HG03378 (cell line): ENCODE results near the gene ZNF732.
"Not testable (repeated sequence)": the region's sequence is repeated elsewhere in the genome, so short reads cannot be mapped to it uniquely, and the experiment has no call there.

ENCODE experiments used
- ATAC-seq: cut with Tn5 transposase; IDR thresholded peaks from one replicate; pipeline ENCODE4 v1.9.1; 2021; ENCODE audit warnings: mild to moderate bottlenecking, moderate library complexity; ENCODE audit not compliant: unreplicated experiment

ZNF732 gene

DNA sequence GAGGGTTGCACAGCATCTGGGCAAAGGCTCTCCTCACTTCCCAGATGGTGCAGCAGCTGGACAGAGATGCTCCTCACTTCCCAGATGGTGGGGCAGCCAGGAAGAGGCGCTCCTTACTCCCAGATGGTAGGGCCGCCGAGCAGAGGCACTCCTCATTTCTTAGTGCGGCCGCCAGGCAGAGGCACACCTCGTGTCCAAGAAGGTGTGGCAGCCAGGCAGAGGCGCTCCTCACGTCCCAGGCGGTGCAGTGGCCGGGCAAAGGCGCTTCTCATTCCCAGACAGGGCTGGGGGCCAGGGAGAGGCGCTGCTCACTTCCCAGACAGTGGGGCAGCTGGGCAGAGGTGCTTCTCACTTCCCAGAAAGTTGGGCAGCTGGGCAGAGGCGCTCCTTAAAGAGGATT is 48.8 kb downstream of the ZNF732 start:
- no peak for ATAC-seq

DNA sequence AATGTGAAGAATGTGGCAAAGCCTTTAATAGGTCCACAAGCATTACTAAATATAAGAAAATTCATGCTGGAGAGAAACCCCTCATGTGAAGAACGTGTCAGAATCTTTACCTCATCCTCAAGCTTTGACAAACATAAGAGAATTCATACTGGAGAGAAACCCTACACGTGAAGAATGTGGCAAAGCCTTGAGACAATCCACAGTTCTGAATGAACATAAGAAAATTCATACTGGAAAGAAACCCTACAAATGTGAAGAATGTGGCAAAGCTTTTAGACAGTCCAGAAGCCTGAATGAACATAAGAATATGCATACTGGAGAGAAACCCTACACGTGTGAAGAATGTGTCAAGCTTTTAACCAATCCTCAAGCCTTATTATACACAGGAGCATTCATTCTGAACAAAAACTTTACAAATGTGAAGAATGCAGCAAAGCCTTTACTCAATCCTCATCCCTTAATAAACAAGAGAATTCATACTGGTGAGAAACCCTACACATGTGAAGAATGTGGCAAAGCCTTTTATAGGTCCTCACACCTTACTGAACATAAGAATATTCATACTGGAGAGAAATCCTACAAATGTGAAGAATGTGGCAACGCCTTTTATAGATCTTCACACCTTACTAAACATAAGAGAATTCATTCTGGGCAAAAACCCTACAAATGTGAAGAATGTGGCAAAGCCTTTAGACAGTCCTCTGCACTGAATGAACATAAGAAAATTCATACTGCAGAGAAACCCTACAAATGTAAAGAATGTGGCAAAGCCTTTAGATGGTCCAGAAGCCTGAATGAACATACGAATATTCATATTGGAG is 51.1 kb downstream of the ZNF732 start:
- ATAC-seq = no peak

DNA sequence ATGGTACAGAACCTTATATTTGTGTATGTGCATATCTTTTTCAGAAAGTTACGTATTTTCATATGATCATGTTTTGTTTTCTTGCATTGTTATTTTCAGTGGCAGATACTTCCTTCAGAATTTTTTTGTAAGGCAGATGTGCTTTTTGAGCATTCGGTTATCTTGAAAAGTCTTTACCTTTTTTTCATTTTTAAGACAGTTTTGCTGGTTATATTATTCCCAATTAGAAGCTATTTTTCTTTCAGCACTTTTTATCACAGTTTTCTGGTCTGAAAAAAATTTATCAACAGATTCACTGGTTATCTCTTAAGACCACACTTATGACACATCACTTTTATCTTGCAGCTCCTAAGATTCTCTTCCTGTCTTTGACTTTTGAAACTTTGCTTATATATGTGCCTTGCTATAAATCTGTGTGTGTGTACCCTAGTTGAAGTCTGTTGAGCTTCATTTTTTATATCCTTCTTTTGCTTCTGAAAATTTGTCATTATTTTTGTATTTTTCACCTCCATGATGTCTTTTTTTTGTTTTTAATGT is 53.1 kb downstream of the ZNF732 start:
- ATAC-seq = no peak

DNA sequence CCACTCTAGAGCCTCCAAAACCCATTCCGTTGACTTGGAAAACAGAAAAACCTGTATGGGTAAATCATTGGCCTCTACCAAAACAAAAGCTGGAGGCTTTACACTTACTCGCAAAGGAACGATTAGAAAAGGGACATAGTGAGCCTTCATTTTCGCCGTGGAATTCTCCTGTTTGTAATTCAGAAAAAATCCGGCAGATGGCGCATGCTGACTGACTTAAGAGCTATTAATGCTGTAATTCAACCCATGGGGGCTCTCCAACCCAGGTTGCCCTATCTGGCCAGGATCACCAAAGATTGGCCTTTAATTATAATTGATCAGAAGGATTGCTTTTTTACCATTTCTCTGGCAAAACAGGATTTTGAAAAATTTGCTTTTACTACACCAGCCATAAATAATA is 60.8 kb downstream of the ZNF732 start:
- no peak for ATAC-seq

DNA sequence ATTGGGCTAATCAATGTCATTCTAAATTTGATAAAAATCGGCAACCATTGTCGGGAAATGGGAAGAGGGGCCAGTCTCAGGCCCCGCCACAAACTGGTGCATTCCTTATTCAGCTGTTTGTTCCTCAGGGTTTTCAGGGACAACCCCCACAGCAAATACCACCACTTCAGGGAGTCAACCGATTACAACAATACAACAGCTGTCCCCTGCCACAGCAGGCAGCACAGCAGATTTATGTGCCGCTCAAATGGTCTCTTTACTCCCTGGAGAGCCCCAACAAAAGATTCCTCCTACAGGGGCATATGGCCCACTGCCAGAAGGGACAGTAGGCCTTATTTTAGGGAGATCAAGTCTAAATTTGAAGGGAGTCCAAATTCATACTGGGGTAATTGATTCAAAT is 61.8 kb downstream of the ZNF732 start:
- no peak for ATAC-seq

DNA sequence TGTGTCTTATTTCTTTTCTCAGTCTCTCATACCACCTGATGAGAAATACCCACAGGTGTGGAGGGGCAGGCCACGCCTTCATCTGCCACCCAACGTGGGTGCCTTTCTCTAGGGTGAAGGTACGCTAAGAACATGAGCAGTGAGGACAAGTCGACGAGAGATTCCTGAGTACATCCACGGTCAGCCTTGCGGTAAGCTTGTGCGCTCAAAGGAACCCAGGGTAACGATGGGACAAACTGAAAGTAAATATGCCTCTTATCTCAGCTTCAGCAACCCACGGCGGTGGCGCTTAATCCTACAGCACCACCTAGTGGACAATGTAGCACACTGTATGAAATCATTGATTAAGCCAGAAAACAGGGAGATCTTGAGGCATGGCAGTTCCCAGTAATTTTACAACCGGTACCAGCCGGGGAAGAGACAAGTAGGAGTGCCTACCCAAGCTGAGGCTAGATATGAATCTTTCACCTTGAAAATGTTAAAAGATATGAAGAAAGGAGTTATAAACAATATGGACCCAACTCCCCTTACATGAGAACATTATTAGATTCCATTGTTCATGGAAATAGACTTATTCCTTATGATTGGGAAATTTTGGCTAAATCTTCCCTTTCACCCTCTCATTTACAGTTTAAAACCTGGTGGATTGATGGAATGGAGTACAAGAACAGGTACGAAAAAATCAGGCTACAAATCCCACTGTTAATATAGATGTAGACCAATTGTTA is 63.0 kb downstream of the ZNF732 start:
- peak; percentile 75 for ATAC-seq

DNA sequence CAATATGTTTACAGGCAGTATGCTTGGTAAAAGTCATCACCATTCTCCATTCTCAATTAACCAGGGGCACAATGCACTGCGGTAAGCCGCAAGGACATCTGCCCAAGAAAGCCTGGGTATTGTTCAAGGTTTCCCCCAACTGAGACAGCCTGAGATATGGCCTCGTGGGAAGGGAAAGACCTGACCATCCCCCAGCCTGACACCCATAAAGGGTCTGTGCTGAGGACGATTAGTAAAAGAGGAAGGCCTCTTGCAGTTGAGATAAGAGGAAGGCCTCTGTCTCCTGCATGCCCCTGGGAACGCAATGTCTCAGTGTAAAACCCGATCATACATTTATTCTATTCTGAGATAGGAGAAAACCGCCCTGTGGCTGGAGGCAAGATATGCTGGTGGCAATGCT is 63.9 kb downstream of the ZNF732 start:
- not testable (repeated sequence) for ATAC-seq

DNA sequence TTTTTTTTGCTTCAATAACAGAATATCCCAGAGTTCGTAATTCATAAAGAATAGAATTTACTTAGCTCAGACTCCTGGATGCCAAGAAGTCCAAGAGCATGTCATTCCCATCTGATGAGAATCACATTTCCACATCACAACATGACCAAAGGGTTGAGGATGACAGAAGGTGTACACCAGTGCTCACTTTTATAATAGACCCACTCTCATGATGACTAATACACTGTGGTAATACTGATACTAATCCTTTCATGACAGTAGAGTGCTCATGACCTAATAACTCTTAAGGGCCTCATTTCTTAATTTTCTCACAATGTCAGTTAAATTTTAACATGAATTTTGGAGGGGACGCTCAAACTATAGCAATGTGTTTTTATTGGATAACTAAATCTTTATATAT is 69.2 kb downstream of the ZNF732 start:
- no peak for ATAC-seq

DNA sequence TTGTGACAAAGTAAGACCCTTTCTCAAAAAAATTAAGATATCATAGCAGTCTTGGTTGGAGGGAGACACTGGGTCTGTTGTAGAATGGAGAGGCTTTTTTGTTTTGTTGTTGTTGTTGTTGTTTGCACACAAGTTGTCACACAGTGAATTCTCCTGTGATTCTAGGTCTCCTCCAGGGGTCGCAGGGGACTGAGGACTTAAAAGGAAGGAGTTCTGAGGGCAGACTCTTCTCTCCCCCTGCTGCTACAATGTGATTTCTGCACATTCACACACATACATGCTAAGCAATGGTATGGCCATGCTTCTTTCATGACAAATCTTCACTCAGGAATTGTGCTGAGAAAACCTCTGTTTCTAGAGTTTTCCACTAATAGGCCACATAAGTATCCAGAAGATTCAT is 71.1 kb downstream of the ZNF732 start:
- no peak for ATAC-seq

DNA sequence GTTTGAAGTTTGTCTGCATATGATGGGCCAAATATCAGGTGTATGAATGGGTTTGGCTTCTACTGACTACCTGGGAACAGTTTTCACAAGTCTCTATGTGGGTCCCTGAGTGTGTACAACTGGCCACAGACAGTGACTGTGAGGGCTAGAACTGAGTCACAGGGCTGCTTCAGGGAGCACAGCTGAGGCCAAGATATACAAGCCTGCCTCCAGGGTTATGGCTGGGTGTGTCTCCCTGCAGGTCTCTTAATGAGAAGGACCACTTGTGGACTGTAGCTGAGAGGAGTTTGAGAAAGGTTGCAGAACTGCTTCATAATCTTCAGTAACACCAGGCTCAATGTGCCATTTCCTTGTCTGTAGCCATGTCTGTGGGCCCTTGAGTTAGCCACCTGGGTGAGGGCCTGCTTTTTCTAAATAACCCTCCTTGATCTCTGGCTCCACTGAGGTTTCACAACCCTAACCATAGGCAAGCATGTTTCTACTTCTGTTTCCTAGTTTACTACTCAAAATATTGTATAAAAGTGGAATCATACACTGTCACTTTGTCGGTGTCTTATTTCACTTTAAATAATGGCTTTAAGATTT is 81.3 kb downstream of the ZNF732 start:
- ATAC-seq = no peak
